Breast epithelium (tissue), 4 donors: ENCODE results near the gene HEPN1. TPM values are rescaled to one million over a fixed set of nuclear protein-coding genes. Genes with fewer than 3 reads are reported as not detected.

Experiments
- DNase-seq, 2 donors: peaks; one replicate each; pipeline ENCODE4 v3.0.0-alpha.2; 2019; ENCODE audit warnings: low spot score in 2 of 2
- H3K27ac ChIP-seq, 2 donors: fragments of 200-600 bp; sonication (generic) in 1 of 2; one replicate each; pipeline ENCODE4 v1.5.1; 2016 to 2019; ENCODE audit warnings: mild to moderate bottlenecking in 1 of 2
- H3K27me3 ChIP-seq, 2 donors: fragments of 200-600 bp; sonication (generic) in 1 of 2; one replicate each; pipeline versions ENCODE4 v1.5.1 to v1.6.0; 2017 to 2019; ENCODE audit warnings: control low read depth in 1 of 2, mild to moderate bottlenecking in 1 of 2
- H3K36me3 ChIP-seq: fragments of 200-600 bp; one replicate; pipeline ENCODE4 v1.5.1; 2019
- H3K4me1 ChIP-seq, 2 donors: fragments of 200-600 bp; sonication (generic); one replicate each; pipeline ENCODE4 v1.5.1; 2016 to 2019; ENCODE audit warnings: control low read depth in 1 of 2
- H3K4me3 ChIP-seq, 3 donors: fragments of 200-600 bp; sonication (generic); 1 replicate in 2 of 3; 2 replicates in 1 of 3; pipeline ENCODE4 v1.5.1; 2016 to 2019; ENCODE audit warnings: mild to moderate bottlenecking in 3 of 3, moderate library complexity in 2 of 3
- H3K9me3 ChIP-seq, 2 donors: fragments of 200-600 bp; sonication (generic) in 1 of 2; one replicate each; pipeline ENCODE4 v1.5.1; 2016 to 2019; ENCODE audit warnings: control low read depth in 1 of 2
- POLR2A ChIP-seq: fragments of 450-650 bp; IDR thresholded peaks from one replicate; pipeline ENCODE4 v1.6.1; 2016; ENCODE audit warnings: antibody characterized with exemption, mild to moderate bottlenecking, moderate library complexity
- POLR2AphosphoS5 ChIP-seq, 3 donors: sonication (generic); formaldehyde crosslinking; IDR thresholded peaks; one replicate each; pipeline ENCODE4 v1.6.1; 2017; ENCODE audit warnings: antibody characterized with exemption in 3 of 3
- intact Hi-C: fragments of 100-400 bp; cut with DNase I; formaldehyde crosslinking; loops from one replicate; pipeline ENCODE4 v1.15.1; 2023; ENCODE audit warnings: low total_unique reads
- total RNA-seq, 3 donors: library from RNA; depleted of rRNA; stranded (reverse); fragments of >200 nt; gene quantifications; one replicate each; pipeline ENCODE4 v1.1.0, GENCODE V29; 2016
- TF ChIP-seq, protein P1 (sequence below), 3 donors: fragments of 450-650 bp; IDR thresholded peaks; one replicate each; pipeline ENCODE4 v1.5.1; 2016 to 2017; ENCODE audit warnings: antibody characterized with exemption in 3 of 3, mild to moderate bottlenecking in 3 of 3, moderate library complexity in 3 of 3

Gene HEPN1
- total RNA-seq, 3 donors from 2014 or later = not detected

DNA sequence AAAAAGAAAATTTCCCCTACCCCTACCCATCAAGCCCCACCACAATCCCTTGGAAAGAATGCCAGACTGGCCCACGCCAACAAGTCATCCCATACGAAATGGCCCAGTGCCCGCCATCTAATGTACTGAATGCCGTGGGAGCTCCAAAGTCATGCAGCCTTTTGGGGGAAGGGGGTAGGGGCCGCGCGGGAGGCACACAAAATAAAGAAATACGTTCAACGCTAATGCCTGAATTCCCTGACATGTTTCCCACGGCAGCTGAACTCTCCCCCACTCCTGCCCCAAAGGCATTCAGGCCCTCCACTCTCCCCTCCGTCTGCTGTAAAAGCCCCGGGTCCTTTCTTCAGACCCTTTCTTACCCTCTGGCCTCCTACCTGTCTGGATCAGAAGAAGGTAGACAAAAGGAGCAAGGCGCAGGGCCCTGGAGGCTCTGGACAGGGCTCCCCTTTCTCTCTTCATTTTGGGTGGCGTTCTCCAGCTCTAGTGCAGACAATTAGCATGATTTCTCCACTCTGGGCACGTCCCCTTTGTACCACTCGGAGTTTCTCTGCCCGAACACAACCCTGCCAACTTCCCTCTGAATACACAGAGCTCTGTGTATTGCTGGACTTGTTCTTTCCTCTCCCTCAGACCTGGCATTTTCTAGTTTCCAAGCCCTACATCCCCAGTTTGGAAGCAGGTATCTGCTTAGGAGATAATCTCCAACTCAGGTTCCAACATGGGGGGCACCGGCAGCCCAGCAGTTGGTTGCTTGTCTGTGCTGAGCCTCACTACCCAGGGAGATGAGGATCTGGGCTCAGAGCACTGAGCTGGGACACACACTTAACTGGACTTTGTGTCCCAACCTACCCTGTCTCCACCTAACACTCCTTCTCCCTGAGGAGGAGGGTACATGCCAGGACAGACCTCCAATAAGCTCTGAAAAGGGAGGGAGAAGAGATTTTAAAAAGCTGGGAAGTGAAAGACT lies 16.8 kb downstream of the HEPN1 start, which contains the start of gene HEPACAM:
HEPACAM (minus strand) TSS at position 500 of the 967 bp plus-strand sequence; CDS start at position 459, 41 bp downstream.
- Histone ChIP-seq H3K9me3 (no peaks in the 10 kb centered on the region), H3K4me1 (no peaks in the 10 kb centered on the region), H3K27me3 (no peaks in the 10 kb centered on the region), H3K27ac (no peak within 1 kb of the TSS), H3K36me3 (no peaks in the 10 kb centered on the region), H3K4me3 (no peak within 1 kb of the TSS)
- TF ChIP-seq, protein P1, sequence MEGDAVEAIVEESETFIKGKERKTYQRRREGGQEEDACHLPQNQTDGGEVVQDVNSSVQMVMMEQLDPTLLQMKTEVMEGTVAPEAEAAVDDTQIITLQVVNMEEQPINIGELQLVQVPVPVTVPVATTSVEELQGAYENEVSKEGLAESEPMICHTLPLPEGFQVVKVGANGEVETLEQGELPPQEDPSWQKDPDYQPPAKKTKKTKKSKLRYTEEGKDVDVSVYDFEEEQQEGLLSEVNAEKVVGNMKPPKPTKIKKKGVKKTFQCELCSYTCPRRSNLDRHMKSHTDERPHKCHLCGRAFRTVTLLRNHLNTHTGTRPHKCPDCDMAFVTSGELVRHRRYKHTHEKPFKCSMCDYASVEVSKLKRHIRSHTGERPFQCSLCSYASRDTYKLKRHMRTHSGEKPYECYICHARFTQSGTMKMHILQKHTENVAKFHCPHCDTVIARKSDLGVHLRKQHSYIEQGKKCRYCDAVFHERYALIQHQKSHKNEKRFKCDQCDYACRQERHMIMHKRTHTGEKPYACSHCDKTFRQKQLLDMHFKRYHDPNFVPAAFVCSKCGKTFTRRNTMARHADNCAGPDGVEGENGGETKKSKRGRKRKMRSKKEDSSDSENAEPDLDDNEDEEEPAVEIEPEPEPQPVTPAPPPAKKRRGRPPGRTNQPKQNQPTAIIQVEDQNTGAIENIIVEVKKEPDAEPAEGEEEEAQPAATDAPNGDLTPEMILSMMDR (IDR thresholded peaks at IDR 0.05) = no peak
- TF ChIP-seq POLR2AphosphoS5 (IDR thresholded peaks at IDR 0.05) (no peak), POLR2A (no peak)
- no peak for DNase-seq
- intact Hi-C loops = no loop called here

DNA sequence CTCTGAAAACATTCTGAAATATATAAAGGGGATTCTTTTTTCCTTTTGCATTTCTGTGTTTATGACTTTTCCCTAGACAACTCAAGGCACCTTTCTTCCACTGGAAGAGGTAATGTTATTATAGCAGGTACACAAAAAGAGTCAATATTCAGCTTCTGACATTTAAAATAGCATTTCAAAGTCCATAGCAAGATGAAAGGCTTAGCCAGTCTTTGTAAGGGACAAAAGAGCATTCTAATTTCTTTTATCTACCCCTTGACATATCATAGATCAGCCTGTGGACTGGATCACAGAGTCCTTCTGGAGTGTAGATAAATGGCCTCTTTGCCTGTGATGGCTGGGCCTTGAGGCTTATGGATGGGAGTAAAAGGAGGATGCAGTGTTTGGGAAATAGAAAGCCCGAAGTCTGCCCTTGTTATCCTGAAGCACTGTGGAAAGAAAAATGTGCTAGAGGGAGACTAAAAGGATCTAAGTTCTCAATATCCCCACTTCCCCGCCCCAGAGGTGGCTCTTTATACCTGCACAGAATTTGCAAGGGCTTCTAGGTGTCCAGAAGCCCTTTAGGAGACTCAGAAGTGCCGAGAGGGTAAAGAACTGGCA lies 18.4 kb downstream of the HEPN1 start:
- TF ChIP-seq POLR2A (no peak), POLR2AphosphoS5 (IDR thresholded peaks at IDR 0.05) (no peak)
- TF ChIP-seq, protein P1 (IDR thresholded peaks at IDR 0.05) = no peak
- no peaks in the 10 kb centered on the region for H3K4me1 ChIP-seq

DNA sequence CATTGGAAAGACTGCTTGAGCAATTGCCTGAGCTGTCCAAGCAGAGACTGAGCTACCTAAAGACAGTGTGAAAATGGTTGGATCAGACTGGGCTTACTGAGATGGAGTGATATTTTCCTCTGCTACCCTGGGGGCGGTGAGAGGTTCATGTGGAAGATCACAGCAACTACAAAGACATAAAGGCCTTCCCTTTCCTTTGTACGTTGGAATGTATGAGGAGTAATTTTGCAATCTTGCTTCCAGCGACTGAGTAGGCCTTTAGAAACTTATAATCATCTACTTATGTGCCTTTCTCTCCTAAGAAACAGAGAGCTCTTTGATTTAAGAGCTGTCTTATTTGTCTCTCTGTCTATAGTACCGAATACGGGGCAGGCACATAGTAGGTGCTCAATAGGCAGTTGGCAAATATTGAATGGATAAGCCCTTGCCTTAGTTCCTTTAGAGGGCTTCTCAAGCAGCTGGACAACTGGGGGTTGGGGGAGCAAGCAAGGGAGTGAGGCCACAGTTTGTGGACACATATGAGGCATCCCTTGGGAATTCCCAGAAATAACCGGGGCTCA lies 19.2 kb downstream of the HEPN1 start:
- DNase-seq = no peak
- H3K27ac ChIP-seq = no peak overlapping the region
- no peaks in the 10 kb centered on the region for H3K9me3 ChIP-seq
- TF ChIP-seq POLR2AphosphoS5 (IDR thresholded peaks at IDR 0.05) (no peak), POLR2A (no peak)
- TF ChIP-seq, protein P1 (IDR thresholded peaks at IDR 0.05) = no peak
- intact Hi-C loops = no loop called here
- H3K27me3 ChIP-seq = no peaks in the 10 kb centered on the region
- H3K4me1 ChIP-seq = no peaks in the 10 kb centered on the region
- no peaks in the 10 kb centered on the region for H3K36me3 ChIP-seq
- H3K4me3 ChIP-seq = no peak overlapping the region

More for the DNA sequence above, 18.4 kb downstream of the HEPN1 start:
- intact Hi-C loops = no loop called here
- no peaks in the 10 kb centered on the region for H3K27me3 ChIP-seq
- H3K4me3 ChIP-seq = no peak overlapping the region
- DNase-seq = no peak
- H3K27ac ChIP-seq = no peak overlapping the region
- no peaks in the 10 kb centered on the region for H3K9me3 ChIP-seq
- H3K36me3 ChIP-seq = no peaks in the 10 kb centered on the region

DNA sequence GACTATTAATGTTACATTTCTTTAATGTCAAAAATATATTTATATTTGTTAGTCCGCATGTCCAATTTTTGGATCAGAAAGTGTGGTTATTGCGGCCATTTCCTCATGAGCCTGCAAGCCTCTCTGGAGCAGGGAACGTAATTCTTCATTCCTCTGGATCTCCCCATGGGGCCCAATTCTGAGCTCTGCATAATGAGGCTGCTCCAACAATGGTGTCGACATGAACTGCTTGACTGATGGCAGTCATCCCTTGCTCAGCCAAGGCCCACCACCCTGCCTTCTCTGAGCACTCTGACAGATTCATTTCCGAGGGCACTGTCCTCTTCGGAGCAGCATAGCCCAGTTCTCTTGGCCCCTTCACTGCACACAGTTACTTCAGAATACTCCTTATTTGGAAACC lies 19.9 kb downstream of the HEPN1 start:
- H3K27ac ChIP-seq = no peak overlapping the region
- H3K36me3 ChIP-seq = no peaks in the 10 kb centered on the region
- no peaks in the 10 kb centered on the region for H3K27me3 ChIP-seq
- TF ChIP-seq POLR2A (no peak), POLR2AphosphoS5 (IDR thresholded peaks at IDR 0.05) (no peak)
- TF ChIP-seq, protein P1 (IDR thresholded peaks at IDR 0.05) = no peak
- no peak overlapping the region for H3K4me3 ChIP-seq
- intact Hi-C loops = no loop called here
- no peak for DNase-seq
- H3K9me3 ChIP-seq = no peaks in the 10 kb centered on the region
- H3K4me1 ChIP-seq = no peaks in the 10 kb centered on the region
